SH-SY5Y (cell line): Measurements from ENCODE around the gene ISLR2.

Experiments used
- GATA2 ChIP-seq: IDR thresholded peaks from 2 replicates; pipeline ENCODE4 v1.6.1; 2011; ENCODE audit warnings: mild to moderate bottlenecking, low read depth, low read length
- GATA3 ChIP-seq: IDR thresholded peaks from 2 replicates; pipeline ENCODE4 v1.6.1; 2011; ENCODE audit warnings: low read depth, mild to moderate bottlenecking, low read length, moderate library complexity

GRCh38 chr15:74174219-74174957 is 44.0 kb downstream of the ISLR2 start:
- TF ChIP-seq GATA2 (no peak), GATA3 (no peak)
